CD14-positive monocyte (primary cell): ENCODE measurements around the gene LGALS16. TPM values are rescaled to one million over a fixed set of nuclear protein-coding genes. Genes with fewer than 3 reads are reported as not detected.

Experiments
- DNase-seq, 3 donors: peaks; one replicate each; pipeline ENCODE4 v3.0.0-alpha.2; 2011 to 2022
- H2AFZ ChIP-seq: 2 replicates; pipeline ENCODE4 v1.6.0; 2012; ENCODE audit warnings: mild to moderate bottlenecking, low read depth, low read length, inconsistent platforms; ENCODE audit not compliant: insufficient read depth, poor library complexity, severe bottlenecking
- H3K27ac ChIP-seq, 2 donors: 1 replicate in 1 of 2; 2 replicates in 1 of 2; pipeline ENCODE4 v1.5.1; 2012 to 2013; ENCODE audit warnings: low read length in 2 of 2, control low read depth in 1 of 2, inconsistent platforms in 1 of 2, low read depth in 1 of 2, mild to moderate bottlenecking in 1 of 2
- H3K27me3 ChIP-seq, 2 donors: one replicate each; pipeline versions ENCODE4 v1.6.0 to v1.6.1; 2011 to 2013; ENCODE audit warnings: low read length in 2 of 2; ENCODE audit not compliant: control insufficient read depth in 2 of 2, insufficient read depth in 2 of 2
- H3K36me3 ChIP-seq, 2 donors: replicated peaks in 1 of 2; 1 replicate in 1 of 2; 2 replicates in 1 of 2; pipeline versions ENCODE4 v1.5.1 to v1.6.1; 2012 to 2013; ENCODE audit warnings: low read length in 2 of 2, control low read depth in 1 of 2, inconsistent platforms in 1 of 2, mild to moderate bottlenecking in 1 of 2; ENCODE audit not compliant: insufficient read depth in 2 of 2, control insufficient read depth in 1 of 2
- H3K4me1 ChIP-seq, 2 donors: 1 replicate in 1 of 2; 2 replicates in 1 of 2; pipeline versions ENCODE4 v1.5.1 to v1.6.1; 2012 to 2013; ENCODE audit warnings: low read length in 2 of 2, control low read depth in 1 of 2, inconsistent platforms in 1 of 2, mild to moderate bottlenecking in 1 of 2, moderate library complexity in 1 of 2; ENCODE audit not compliant: insufficient read depth in 2 of 2, control insufficient read depth in 1 of 2
- H3K4me2 ChIP-seq: replicated peaks from 2 replicates; pipeline ENCODE3; 2012; ENCODE audit warnings: low read length, moderate library complexity, mild to moderate bottlenecking; ENCODE audit not compliant: poor library complexity, severe bottlenecking; ENCODE audit errors: extremely low read depth
- H3K4me3 ChIP-seq, 3 experiments: fragments of 200-600 bp in 1 of 3; sonication (generic) in 1 of 3; replicated peaks in 1 of 3; 1 replicate in 2 of 3; 2 replicates in 1 of 3; pipeline ENCODE4 v1.5.1; 2011 to 2013; ENCODE audit warnings: low read length in 3 of 3, mild to moderate bottlenecking in 3 of 3, control low read depth in 2 of 3, low read depth in 2 of 3, inconsistent platforms in 1 of 3, moderate library complexity in 1 of 3
- H3K79me2 ChIP-seq: 2 replicates; pipeline ENCODE4 v1.6.0; 2012; ENCODE audit warnings: mild to moderate bottlenecking, control low read depth, inconsistent platforms, low read length, moderate library complexity; ENCODE audit not compliant: insufficient read depth
- H3K9ac ChIP-seq: 2 replicates; pipeline ENCODE4 v1.6.0; 2017; ENCODE audit warnings: low read length, mild to moderate bottlenecking; ENCODE audit not compliant: insufficient read depth, poor library complexity, severe bottlenecking
- H3K9me3 ChIP-seq, 2 donors: replicated peaks in 1 of 2; 1 replicate in 1 of 2; 2 replicates in 1 of 2; pipeline versions ENCODE4 v1.5.1 to v1.6.1; 2012 to 2013; ENCODE audit warnings: low read length in 2 of 2, control low read depth in 1 of 2; ENCODE audit not compliant: control insufficient read depth in 1 of 2, insufficient read depth in 1 of 2
- H4K20me1 ChIP-seq: 2 replicates; pipeline ENCODE4 v1.6.0; 2012; ENCODE audit warnings: mild to moderate bottlenecking, low read length, control low read depth, moderate library complexity; ENCODE audit not compliant: insufficient read depth
- H3K27ac Mint-ChIP-seq, 7 donors: one replicate each; pipeline ENCODE4 v1.8.0; 2020; ENCODE audit warnings: mild to moderate bottlenecking in 7 of 7, mixed read lengths in 7 of 7, moderate library complexity in 6 of 7, inconsistent platforms in 2 of 7
- H3K27me3 Mint-ChIP-seq, 3 donors: one replicate each; pipeline ENCODE4 v1.8.0; 2021 to 2022; ENCODE audit warnings: low read depth in 3 of 3, mild to moderate bottlenecking in 3 of 3, mixed read lengths in 3 of 3, moderate library complexity in 3 of 3, inconsistent platforms in 1 of 3
- H3K36me3 Mint-ChIP-seq, 2 donors: one replicate each; pipeline ENCODE4 v1.8.0; 2020; ENCODE audit warnings: mixed read lengths in 2 of 2, inconsistent platforms in 1 of 2, mild to moderate bottlenecking in 1 of 2
- H3K4me1 Mint-ChIP-seq: one replicate; pipeline ENCODE4 v1.8.0; 2020; ENCODE audit warnings: mild to moderate bottlenecking, mixed read lengths
- H3K4me3 Mint-ChIP-seq, 2 donors: one replicate each; pipeline ENCODE4 v1.8.0; 2020; ENCODE audit warnings: mild to moderate bottlenecking in 2 of 2, mixed read lengths in 2 of 2, moderate library complexity in 1 of 2
- H3K9me3 Mint-ChIP-seq, 7 donors: one replicate each; pipeline ENCODE4 v1.8.0; 2020 to 2022; ENCODE audit warnings: mixed read lengths in 7 of 7, mild to moderate bottlenecking in 6 of 7, moderate library complexity in 6 of 7, inconsistent platforms in 2 of 7
- CTCF ChIP-seq: fragments of 200-600 bp; IDR thresholded peaks from one replicate; pipeline ENCODE4 v1.8.0; 2022; ENCODE audit warnings: antibody characterized with exemption, mild to moderate bottlenecking
- WGBS: methylation state at CpG from one replicate; pipeline ENCODE4 v1.1.5; 2013; ENCODE audit warnings: missing lambda C conversion rate; ENCODE audit not compliant: insufficient coverage; 5-methylcytosine and 5-hydroxymethylcytosine counted together
- intact Hi-C, 2 donors: fragments of 100-400 bp; cut with micrococcal nuclease; formaldehyde crosslinking; loops; one replicate each; pipeline versions ENCODE4 v1.15.0 to v1.15.1; 2023
- polyA plus RNA-seq, 3 donors: library from polyadenylated mRNA; depleted of rRNA in 1 of 3; unstranded in 2 of 3; stranded (reverse) in 1 of 3; fragments of 300-500 nt in 2 of 3; fragments of >200 nt in 1 of 3; fragmentation: Illumina TruSeq in 2 of 3; gene quantifications; 1 replicate in 2 of 3; 2 replicates in 1 of 3; pipeline ENCODE4 v1.2.3, GENCODE V29; 2012 to 2021

The LGALS16 gene
- polyA plus RNA-seq, 3 donors: not detected

- 86% methylated on average over 1 of the region's 6 CpGs for WGBS
These were observed 48.2 kb upstream of the LGALS16 start for GRCh38 chr19:39607561-39607960.

GRCh38 chr19:39613597-39613996, 42.1 kb upstream of the LGALS16 start:
- Histone ChIP-seq H3K27ac (no peak overlapping the region), H3K4me3 (no peak overlapping the region), H3K9me3 (no peaks in the 10 kb centered on the region), H3K27me3 (peaks cover 2% of the 10 kb centered on the region in 2 donors), H3K36me3 (no peaks in the 10 kb centered on the region), H4K20me1 (no peaks in the 10 kb centered on the region), H2AFZ (no peak overlapping the region), H3K4me1 (no peaks in the 10 kb centered on the region), H3K79me2 (no peaks in the 10 kb centered on the region), H3K9ac (no peak overlapping the region), H3K4me2 (no peak overlapping the region)
- Mint-ChIP-seq H3K4me3 (no peak overlapping the region), H3K9me3 (peaks cover 0 to 6% (median 3%) of the 10 kb centered on the region in 7 donors), H3K4me1 (no peaks in the 10 kb centered on the region), H3K27ac (no peak overlapping the region), H3K36me3 (no peaks in the 10 kb centered on the region), H3K27me3 (peaks cover 0 to 8% (median 2%) of the 10 kb centered on the region in 3 donors)
- TF ChIP-seq CTCF: no peak
- no peak for DNase-seq
- intact Hi-C loops: no loop called here
- 86% methylated on average over 2 of the region's 2 CpGs for whole genome bisulfite sequencing

More at GRCh38 chr19:39607561-39607960, 48.2 kb upstream of the LGALS16 start:
- Mint-ChIP-seq H3K36me3 (no peaks in the 10 kb centered on the region), H3K27me3 (peaks cover 1 to 3% (median 3%) of the 10 kb centered on the region in 3 donors), H3K4me3 (no peak overlapping the region), H3K27ac (no peak overlapping the region), H3K9me3 (peaks cover 0 to 3% (median 0%) of the 10 kb centered on the region in 7 donors), H3K4me1 (no peaks in the 10 kb centered on the region)
- no peak for DNase-seq
- Histone ChIP-seq H4K20me1 (no peaks in the 10 kb centered on the region), H3K4me2 (no peak overlapping the region), H3K27me3 (no peaks in the 10 kb centered on the region), H3K36me3 (no peaks in the 10 kb centered on the region), H3K9ac (no peak overlapping the region), H3K27ac (no peak overlapping the region), H3K4me1 (no peaks in the 10 kb centered on the region), H3K9me3 (no peaks in the 10 kb centered on the region), H3K4me3 (no peak overlapping the region), H3K79me2 (no peaks in the 10 kb centered on the region), H2AFZ (no peak overlapping the region)
- intact Hi-C loops: no loop called here
- no peak for TF ChIP-seq CTCF
